AG10803 (cell line): ENCODE measurements around the gene HAX1.
"Not testable (repeated sequence)": the region's sequence is repeated elsewhere in the genome, so short reads cannot be mapped to it uniquely, and the experiment has no call there.

Experiments
- DNase-seq: peaks from one replicate; pipeline ENCODE4 v3.0.0; 2010; ENCODE audit warnings: low read depth
- H3K4me3 ChIP-seq: 2 replicates; pipeline ENCODE4 v1.5.1; 2011; ENCODE audit warnings: mild to moderate bottlenecking, low read length, control low read depth
- TF ChIP-seq, protein P1 (sequence below): conservative IDR thresholded peaks from 2 replicates; pipeline ENCODE4 v1.5.1; 2011; ENCODE audit warnings: mild to moderate bottlenecking, low read length, control low read depth, inconsistent platforms

The HAX1 gene

DNA sequence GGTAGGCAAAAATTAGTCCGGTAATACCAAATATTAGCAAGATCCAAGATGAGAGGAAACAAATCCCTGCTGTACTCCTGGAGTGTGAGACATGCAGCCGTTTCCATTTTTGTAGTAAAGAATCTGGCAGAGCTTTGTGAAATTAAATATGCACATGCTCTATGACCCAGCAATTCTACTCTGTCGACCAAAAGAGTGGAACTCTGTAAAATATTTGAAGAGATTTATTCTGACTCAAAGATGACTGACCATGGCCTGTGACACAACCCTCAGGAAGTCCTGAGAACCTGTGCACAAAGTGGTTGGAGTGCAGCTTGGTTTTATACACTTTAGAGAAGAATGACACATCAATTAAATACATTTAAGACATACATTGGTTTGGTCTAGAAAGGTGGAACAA is 16.2 kb downstream of the HAX1 start:
- H3K4me3 ChIP-seq, result no peak overlapping the region
- TF ChIP-seq, protein P1, sequence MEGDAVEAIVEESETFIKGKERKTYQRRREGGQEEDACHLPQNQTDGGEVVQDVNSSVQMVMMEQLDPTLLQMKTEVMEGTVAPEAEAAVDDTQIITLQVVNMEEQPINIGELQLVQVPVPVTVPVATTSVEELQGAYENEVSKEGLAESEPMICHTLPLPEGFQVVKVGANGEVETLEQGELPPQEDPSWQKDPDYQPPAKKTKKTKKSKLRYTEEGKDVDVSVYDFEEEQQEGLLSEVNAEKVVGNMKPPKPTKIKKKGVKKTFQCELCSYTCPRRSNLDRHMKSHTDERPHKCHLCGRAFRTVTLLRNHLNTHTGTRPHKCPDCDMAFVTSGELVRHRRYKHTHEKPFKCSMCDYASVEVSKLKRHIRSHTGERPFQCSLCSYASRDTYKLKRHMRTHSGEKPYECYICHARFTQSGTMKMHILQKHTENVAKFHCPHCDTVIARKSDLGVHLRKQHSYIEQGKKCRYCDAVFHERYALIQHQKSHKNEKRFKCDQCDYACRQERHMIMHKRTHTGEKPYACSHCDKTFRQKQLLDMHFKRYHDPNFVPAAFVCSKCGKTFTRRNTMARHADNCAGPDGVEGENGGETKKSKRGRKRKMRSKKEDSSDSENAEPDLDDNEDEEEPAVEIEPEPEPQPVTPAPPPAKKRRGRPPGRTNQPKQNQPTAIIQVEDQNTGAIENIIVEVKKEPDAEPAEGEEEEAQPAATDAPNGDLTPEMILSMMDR, result no peak
- no peak for DNase-seq

DNA sequence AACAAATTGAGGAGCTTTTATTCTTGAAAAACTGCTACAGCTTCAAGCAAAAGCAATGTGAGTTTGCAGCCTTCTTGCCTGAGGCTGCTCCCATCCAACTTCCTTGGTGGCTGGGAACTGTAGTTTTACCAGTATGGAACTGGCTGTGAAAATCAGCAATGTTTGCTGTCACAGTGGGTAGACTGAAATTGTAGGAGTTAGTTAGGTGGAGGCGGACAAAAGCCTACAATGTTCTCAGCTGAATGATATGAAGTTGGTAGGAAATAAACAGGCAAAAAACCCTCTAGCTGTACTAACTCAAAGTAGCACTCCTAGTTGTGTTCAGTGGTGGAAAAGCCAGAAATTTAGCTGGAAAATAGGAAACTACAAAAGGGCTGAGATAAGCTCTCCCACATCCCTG is 18.5 kb downstream of the HAX1 start:
- DNase-seq, result no peak
- TF ChIP-seq, protein P1, result no peak
- no peak overlapping the region for H3K4me3 ChIP-seq

DNA sequence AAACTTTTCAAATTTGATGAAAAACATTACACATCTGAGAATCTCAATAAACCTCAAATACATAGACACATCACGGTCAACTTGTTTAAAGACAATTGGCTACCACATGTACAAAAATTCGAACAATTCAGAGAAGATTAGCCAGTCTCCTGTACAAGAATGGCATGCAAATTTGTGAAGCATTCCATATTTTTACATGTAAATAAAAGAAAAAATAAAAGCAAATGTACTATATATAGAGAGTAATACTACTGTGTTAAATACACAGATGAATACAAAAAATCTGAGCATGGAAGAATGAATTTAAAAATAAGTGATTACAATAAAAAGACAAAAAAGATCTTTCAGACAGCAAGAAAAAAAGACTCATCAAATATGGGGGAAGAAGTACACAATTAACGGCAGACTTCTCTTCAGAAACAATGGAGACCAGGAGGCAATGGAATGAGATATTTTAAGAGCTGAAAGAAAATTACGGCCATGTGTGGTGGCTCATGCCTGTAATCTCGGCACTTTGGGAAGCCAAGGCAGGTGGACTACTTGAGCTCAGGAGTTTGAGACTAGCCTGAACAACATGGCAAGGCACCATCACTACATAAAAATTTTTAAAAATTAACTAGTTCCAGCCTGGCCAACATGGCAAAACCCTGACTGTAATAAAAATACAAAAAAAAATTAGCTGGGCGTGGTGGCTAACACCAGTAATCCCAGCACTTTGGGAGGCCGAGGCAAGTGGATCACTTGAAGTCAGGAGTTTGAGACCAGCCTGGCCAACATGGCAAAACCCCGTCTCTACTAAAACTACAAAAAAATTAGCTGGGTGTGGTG is 23.2 kb downstream of the HAX1 start:
- no peak overlapping the region for H3K4me3 ChIP-seq
- no peak for DNase-seq
- TF ChIP-seq, protein P1, result no peak

DNA sequence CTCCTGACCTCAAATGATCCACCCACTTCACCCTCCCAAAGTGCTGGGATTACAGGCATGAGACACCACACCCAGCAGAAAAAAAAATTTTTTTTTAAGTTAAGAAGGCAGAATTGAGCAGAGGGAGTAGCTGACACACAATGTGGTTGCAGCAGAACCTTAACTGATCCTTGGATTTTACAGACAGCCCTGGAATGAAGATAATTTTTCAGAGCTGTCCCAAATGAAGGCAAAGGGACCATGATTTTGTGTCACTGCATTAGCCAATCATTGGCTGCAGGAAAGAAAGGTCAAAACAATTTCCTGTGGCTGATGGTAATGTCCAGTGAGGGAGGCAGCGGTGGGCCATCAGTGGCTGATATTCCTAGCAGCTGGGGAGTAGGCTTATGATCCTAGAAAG is 29.2 kb downstream of the HAX1 start:
- TF ChIP-seq, protein P1, result no peak
- H3K4me3 ChIP-seq, result no peak overlapping the region
- DNase-seq, result no peak

DNA sequence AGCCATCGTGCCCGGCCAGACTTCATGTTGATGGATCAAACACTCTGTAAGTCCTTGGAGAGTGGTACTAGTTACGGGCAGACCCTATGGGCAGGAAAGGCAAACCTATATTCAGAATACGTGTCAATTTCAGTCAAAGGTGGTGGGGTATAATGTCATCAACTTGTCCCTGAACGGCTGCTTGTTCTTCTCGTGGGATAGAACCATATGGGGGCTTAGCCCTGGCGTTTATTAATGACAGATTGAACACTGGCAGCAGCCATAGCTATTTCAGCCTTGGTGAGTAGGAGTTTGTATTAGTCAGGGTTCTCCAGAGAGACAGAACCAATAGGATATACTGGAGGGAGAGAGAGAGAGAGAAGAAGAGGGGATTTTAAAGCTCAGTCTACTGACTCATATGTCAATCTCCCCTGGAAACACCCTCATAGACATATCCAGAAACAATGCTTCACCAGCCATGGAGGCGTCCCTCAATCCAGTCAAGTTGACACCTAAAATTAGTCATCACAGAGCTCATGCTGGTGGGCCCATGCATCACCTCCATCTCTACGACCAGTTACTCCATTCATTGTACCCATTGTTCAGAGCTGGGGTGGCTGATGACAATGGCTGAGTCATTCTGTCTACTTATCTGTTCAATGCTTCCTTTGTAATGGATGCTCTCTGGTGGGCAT is 32.4 kb downstream of the HAX1 start:
- DNase-seq, result no peak
- TF ChIP-seq, protein P1, result no peak
- no peak overlapping the region for H3K4me3 ChIP-seq

DNA sequence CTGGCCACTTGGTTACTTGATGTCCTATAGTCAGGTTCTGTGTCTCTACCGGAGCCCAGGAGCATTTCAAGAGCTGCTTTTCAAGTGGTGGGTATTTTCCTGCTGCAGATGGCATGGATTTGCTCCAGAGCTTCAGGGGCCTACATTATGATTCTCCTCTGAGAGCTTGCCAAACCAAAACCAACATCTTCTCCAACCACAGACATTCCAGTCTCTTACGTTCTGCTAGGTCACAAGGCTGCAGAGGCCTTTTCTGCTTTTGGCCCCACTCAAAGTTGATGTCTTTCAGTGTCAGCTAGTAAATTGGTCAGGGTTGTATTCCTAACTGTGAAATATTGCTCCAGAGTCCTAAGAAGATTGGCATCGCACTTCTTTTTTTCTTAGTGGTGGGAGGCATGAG is 33.7 kb downstream of the HAX1 start:
- DNase-seq, result peak; percentile 86
- TF ChIP-seq, protein P1, result no peak
- no peak overlapping the region for H3K4me3 ChIP-seq

DNA sequence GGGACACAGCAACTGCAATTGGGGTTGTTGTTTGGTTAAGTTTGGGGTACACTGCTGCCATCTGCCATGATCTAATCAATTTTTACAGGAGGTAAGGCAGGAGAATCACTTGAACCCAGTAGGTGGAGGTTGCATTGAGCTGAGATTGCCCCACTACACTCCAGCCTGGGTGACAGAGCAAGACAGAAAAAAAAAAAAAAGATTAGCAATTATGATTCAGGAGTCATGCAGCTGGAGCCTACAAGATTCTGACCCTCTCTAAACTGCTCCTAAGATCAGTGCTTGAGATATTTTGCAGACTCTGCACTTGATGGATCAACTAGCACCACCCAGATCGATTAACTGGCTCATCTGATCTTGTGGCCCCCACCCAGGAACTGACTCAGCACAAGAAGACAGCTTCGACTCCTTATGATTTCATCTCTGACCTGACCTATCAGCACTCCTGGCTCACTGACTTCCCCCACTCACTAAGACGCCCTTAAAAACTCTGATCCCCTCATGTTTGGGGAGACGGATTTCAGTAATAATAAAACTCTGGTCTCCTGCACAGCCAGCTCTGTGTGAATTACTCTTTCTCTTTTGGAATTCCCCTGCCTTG is 35.3 kb downstream of the HAX1 start:
- not testable (repeated sequence) for H3K4me3 ChIP-seq, DNase-seq

DNA sequence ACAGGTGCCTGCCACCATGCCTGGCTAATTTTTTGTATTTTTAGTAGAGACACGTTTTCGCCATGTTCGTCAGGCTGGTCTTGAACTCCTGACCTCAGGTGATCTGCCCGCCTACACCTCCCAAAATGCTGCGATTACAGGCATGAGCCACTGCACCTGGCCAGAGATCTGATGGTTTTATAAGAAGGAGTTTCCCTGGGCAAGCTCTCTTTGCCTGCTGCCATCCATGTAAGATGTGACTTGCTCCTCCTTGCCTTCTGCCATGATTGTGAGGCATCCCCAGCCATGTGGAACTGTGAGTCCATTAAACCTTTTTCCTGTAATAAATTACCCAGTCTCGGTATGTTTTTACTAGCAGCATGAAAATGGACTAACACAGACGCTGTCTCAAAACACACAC is 36.7 kb downstream of the HAX1 start:
- not testable (repeated sequence) for DNase-seq, H3K4me3 ChIP-seq

DNA sequence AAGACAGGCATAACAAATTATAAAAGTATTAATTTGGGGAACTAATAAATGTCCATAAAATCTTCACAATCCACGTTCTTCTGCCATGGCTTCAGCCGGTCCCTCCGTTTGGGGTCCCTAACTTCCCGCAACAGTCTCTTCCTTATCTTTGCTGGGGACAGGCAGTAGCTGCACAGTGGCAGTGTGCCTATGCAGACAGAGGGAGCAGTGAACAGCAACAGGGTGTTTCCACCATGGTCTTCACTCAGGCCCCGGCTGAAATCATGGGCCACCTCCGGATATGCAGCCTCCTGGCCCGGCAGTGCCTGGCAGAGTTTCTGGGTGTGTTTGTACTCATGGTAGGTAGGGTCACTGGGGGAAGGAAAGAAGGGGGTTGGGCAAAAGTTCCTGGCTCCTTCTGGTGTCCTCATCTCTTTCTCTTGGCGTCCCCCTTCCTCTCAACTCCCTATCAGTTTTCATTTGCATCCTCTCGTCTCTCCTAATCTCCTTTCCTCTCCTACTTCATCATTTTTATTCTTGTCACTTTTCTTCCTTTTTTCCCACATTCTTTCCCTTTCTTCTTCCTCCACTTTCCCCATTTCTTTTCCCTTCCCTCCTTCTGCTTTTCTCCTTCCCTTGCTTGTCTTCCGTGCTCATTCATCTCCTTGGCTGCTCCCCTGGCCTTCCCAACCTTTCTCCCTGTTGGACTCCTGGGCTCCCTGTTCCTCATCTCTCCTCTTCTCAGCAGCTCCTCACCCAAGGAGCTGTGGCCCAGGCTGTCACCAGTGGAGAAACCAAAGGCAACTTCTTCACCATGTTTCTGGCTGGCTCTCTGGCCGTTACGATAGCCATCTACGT is 40.0 kb downstream of the HAX1 start:
- not testable (repeated sequence) for H3K4me3 ChIP-seq, DNase-seq
